ENCODE data around the gene STIP1. TPM values are rescaled to one million over a fixed set of nuclear protein-coding genes. Genes with fewer than 3 reads are reported as not detected.
A peak's percentile ranks its signal among the peaks of the same experiment; 100 is the strongest.

Gene STIP1
- polyA plus RNA-seq, 1 donor from 2014 or later = 161 TPM

GRCh38 chr11:64186492-64187165 lies 658 bp downstream of the STIP1 start:
- Histone ChIP-seq H3K9ac (ENCODE audit: low read length) (no peak overlapping the region), H4K20me1 (ENCODE audit: insufficient read depth) (peaks cover 5% of the 10 kb centered on the region), H3K36me3 (ENCODE audit: insufficient read depth, low read length) (no peaks in the 10 kb centered on the region), H3K4me2 (ENCODE audit: low read length) (no peak overlapping the region), H2AFZ (ENCODE audit: low read depth, low read length) (no peak overlapping the region), H3K27ac (ENCODE audit: low read length) (no peak overlapping the region), H3K79me2 (replicated peaks; ENCODE audit: insufficient read depth, low read length) (peaks cover 6% of the 10 kb centered on the region), H3K9me3 (ENCODE audit: low read length) (no peaks in the 10 kb centered on the region), H3K9me2 (ENCODE audit: insufficient read depth, low read length) (no peaks in the 10 kb centered on the region), H3K27me3 (ENCODE audit: insufficient read depth, low read depth, low read length) (no peaks in the 10 kb centered on the region), H3K4me3 (ENCODE audit: low read length) (no peak overlapping the region), H3F3A (ENCODE audit: insufficient read depth, low read length, poor library complexity, severe bottlenecking) (peaks cover 6% of the 10 kb centered on the region)
- TF ChIP-seq TAF1 (IDR thresholded peaks at IDR 0.05; ENCODE audit: low read depth) (no peak), MXI1 (conservative IDR thresholded peaks at IDR 0.05; ENCODE audit: poor library complexity, severe bottlenecking) (peak; percentile 3)

DNA sequence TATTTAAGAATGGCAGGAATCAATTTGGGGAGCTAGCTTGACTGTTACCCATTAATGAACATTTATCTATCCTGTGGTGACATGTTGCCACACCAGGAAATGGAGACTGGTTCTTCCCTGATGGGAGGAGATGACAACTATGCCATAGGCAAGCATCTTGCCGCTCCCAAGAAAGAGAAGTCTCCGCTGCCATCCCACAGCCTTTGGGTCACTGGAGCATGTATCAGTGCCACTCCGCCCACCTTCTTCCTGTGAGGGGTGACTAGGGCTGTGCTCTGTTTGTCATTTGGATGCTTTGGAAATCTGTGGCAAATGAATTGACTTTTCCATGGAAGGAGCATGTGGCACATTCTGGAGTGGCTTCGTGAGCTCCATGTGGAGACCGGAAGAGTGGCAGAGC lies 6.5 kb downstream of the STIP1 start:
- Histone ChIP-seq H3K4me2 (ENCODE audit: low read length) (no peak overlapping the region), H3K9ac (ENCODE audit: low read length) (no peak overlapping the region), H3F3A (ENCODE audit: insufficient read depth, low read length, poor library complexity, severe bottlenecking) (no peaks in the 10 kb centered on the region), H2AFZ (ENCODE audit: low read depth, low read length) (no peak overlapping the region), H3K79me2 (replicated peaks; ENCODE audit: insufficient read depth, low read length) (peaks cover 9% of the 10 kb centered on the region), H3K27me3 (ENCODE audit: insufficient read depth, low read depth, low read length) (no peaks in the 10 kb centered on the region), H3K9me2 (ENCODE audit: insufficient read depth, low read length) (no peaks in the 10 kb centered on the region), H3K27ac (ENCODE audit: low read length) (no peak overlapping the region), H3K4me3 (ENCODE audit: low read length) (no peak overlapping the region), H3K9me3 (ENCODE audit: low read length) (no peaks in the 10 kb centered on the region), H4K20me1 (ENCODE audit: insufficient read depth) (no peaks in the 10 kb centered on the region), H3K36me3 (ENCODE audit: insufficient read depth, low read length) (no peaks in the 10 kb centered on the region)
- TF ChIP-seq TAF1 (IDR thresholded peaks at IDR 0.05; ENCODE audit: low read depth) = no peak
- TF ChIP-seq POLR2AphosphoS5 (IDR thresholded peaks at IDR 0.05) = no peak
- TF ChIP-seq, protein P1, sequence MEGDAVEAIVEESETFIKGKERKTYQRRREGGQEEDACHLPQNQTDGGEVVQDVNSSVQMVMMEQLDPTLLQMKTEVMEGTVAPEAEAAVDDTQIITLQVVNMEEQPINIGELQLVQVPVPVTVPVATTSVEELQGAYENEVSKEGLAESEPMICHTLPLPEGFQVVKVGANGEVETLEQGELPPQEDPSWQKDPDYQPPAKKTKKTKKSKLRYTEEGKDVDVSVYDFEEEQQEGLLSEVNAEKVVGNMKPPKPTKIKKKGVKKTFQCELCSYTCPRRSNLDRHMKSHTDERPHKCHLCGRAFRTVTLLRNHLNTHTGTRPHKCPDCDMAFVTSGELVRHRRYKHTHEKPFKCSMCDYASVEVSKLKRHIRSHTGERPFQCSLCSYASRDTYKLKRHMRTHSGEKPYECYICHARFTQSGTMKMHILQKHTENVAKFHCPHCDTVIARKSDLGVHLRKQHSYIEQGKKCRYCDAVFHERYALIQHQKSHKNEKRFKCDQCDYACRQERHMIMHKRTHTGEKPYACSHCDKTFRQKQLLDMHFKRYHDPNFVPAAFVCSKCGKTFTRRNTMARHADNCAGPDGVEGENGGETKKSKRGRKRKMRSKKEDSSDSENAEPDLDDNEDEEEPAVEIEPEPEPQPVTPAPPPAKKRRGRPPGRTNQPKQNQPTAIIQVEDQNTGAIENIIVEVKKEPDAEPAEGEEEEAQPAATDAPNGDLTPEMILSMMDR (IDR thresholded peaks at IDR 0.05; ENCODE audit: poor library complexity, severe bottlenecking) = no peak
- no peak for TF ChIP-seq EP300 (conservative IDR thresholded peaks at IDR 0.05; ENCODE audit: poor library complexity, severe bottlenecking)
- no peak for TF ChIP-seq RAD21 (conservative IDR thresholded peaks at IDR 0.05)
- TF ChIP-seq SMC3 (conservative IDR thresholded peaks at IDR 0.05; ENCODE audit: poor library complexity) = no peak
- no peak for TF ChIP-seq EZH2 (IDR thresholded peaks at IDR 0.05; ENCODE audit: borderline replicate concordance, insufficient read depth, low read length, poor library complexity, severe bottlenecking)

DNA sequence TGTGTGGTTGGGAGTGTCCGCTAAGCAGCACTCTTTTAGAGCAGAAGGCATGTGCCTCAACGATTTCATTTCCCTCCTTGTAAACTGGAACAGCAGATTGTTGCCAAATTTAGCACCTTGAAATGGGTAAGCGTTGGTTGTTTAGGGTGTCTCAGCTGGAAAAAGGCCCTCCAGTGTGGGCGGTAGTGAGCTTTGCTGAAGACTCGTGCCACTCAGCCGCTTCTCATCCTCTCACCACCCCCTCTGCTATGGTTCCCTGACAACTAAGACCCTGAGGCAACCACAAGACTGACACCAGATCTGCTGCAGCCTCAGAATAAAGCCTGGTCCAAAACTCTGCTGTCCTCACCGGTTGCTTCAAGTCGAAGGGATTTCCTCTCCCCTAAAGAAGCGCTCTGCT lies 10.7 kb downstream of the STIP1 start:
- peaks cover 3% of the 10 kb centered on the region for H3K79me2 ChIP-seq (replicated peaks; ENCODE audit: insufficient read depth, low read length)
- H3K36me3 ChIP-seq (ENCODE audit: insufficient read depth, low read length) = no peaks in the 10 kb centered on the region
- H3F3A ChIP-seq (ENCODE audit: insufficient read depth, low read length, poor library complexity, severe bottlenecking) = no peaks in the 10 kb centered on the region
- H3K9me3 ChIP-seq (ENCODE audit: low read length) = no peaks in the 10 kb centered on the region
- H3K4me2 ChIP-seq (ENCODE audit: low read length) = no peak overlapping the region
- no peak overlapping the region for H3K4me3 ChIP-seq (ENCODE audit: low read length)
- H3K27ac ChIP-seq (ENCODE audit: low read length) = no peak overlapping the region
- H3K9ac ChIP-seq (ENCODE audit: low read length) = no peak overlapping the region
- no peaks in the 10 kb centered on the region for H4K20me1 ChIP-seq (ENCODE audit: insufficient read depth)
- H3K9me2 ChIP-seq (ENCODE audit: insufficient read depth, low read length) = no peaks in the 10 kb centered on the region
- H2AFZ ChIP-seq (ENCODE audit: low read depth, low read length) = no peak overlapping the region
- no peak for TF ChIP-seq SMC3 (conservative IDR thresholded peaks at IDR 0.05; ENCODE audit: poor library complexity)
- TF ChIP-seq POLR2AphosphoS5 (IDR thresholded peaks at IDR 0.05) = no peak
- TF ChIP-seq MXI1 (conservative IDR thresholded peaks at IDR 0.05; ENCODE audit: poor library complexity, severe bottlenecking) = no peak
- no peak for TF ChIP-seq TAF1 (IDR thresholded peaks at IDR 0.05; ENCODE audit: low read depth)
- no peak for TF ChIP-seq EP300 (conservative IDR thresholded peaks at IDR 0.05; ENCODE audit: poor library complexity, severe bottlenecking)
- TF ChIP-seq REST (IDR thresholded peaks at IDR 0.05; ENCODE audit: borderline replicate concordance) = no peak
- TF ChIP-seq, protein P1 (IDR thresholded peaks at IDR 0.05; ENCODE audit: poor library complexity, severe bottlenecking) = no peak
- no peak for TF ChIP-seq EZH2 (IDR thresholded peaks at IDR 0.05; ENCODE audit: borderline replicate concordance, insufficient read depth, low read length, poor library complexity, severe bottlenecking)
- TF ChIP-seq RAD21 (conservative IDR thresholded peaks at IDR 0.05) = no peak
- no peaks in the 10 kb centered on the region for H3K27me3 ChIP-seq (ENCODE audit: insufficient read depth, low read depth, low read length)
